Thyroid gland (tissue), 4 donors: ENCODE results near the gene FBXO24.

Experiments
- CTCF ChIP-seq, 6 experiments: fragments of 200-600 bp in 3 of 6; fragments of 450-650 bp in 3 of 6; sonication (generic) in 3 of 6; IDR thresholded peaks; one replicate each; pipeline ENCODE4 v1.5.1; 2016 to 2019; ENCODE audit warnings: antibody characterized with exemption in 6 of 6, mild to moderate bottlenecking in 2 of 6, inconsistent platforms in 1 of 6, moderate library complexity in 1 of 6
- POLR2A ChIP-seq, 2 donors: fragments of 450-650 bp; IDR thresholded peaks; one replicate each; pipeline ENCODE4 v1.6.1; 2017; ENCODE audit warnings: antibody characterized with exemption in 2 of 2, mild to moderate bottlenecking in 2 of 2, moderate library complexity in 1 of 2

GRCh38 chr7:100623951-100624824, 38.1 kb downstream of the FBXO24 start:
- no peak for TF ChIP-seq CTCF (IDR thresholded peaks at IDR 0.05)
- TF ChIP-seq POLR2A (IDR thresholded peaks at IDR 0.05) = no peak
